Caco-2 (cell line): ENCODE data around the gene TRAF7. TPM values are rescaled to one million over a fixed set of nuclear protein-coding genes. Genes with fewer than 3 reads are reported as not detected.

Source experiments
- BruUV-seq: library from RNA; stranded (reverse); fragments of 400-500 nt; replicated peaks from 2 replicates; lab custom pipeline; 2021; lab: Mats Ljungman, UMichigan
- CTCF ChIA-PET: fragments of 300-600 bp; sonication (Branson Sonifier 250); formaldehyde crosslinking; loops from one replicate; lab custom pipeline; 2022; ENCODE audit warnings: antibody characterized with exemption; lab: Charles Lee
- POLR2A ChIA-PET: fragments of 300-600 bp; sonication (Branson Sonifier 250); formaldehyde crosslinking; loops from one replicate; lab custom pipeline; 2022; ENCODE audit warnings: antibody characterized with exemption; lab: Charles Lee
- DNase-seq, 2 experiments: peaks; one replicate each; pipeline versions ENCODE4 v3.0.0 to v3.0.0-alpha.2; 2020 to 2022
- H3K27me3 ChIP-seq: replicated peaks from 2 replicates; pipeline ENCODE4 v1.6.0; 2011; ENCODE audit warnings: low read length; ENCODE audit not compliant: control insufficient read depth, insufficient read depth
- H3K36me3 ChIP-seq: 2 replicates; pipeline ENCODE4 v1.5.1; 2011; ENCODE audit warnings: low read length; ENCODE audit not compliant: control insufficient read depth, insufficient read depth
- H3K4me1 ChIP-seq: fragments of 250-450 bp; sonication (Bioruptor Pico); 2 replicates; pipeline ENCODE4 v1.5.1; 2020; ENCODE audit warnings: mild to moderate bottlenecking
- H3K4me3 ChIP-seq: 2 replicates; pipeline ENCODE4 v1.5.1; 2011; ENCODE audit warnings: low read depth, mild to moderate bottlenecking, control low read depth, low read length
- H3K9me3 ChIP-seq: fragments of 250-450 bp; sonication (Bioruptor Pico); 2 replicates; pipeline ENCODE4 v1.5.1; 2020; ENCODE audit warnings: mild to moderate bottlenecking, moderate library complexity
- H3K27ac Mint-ChIP-seq: one replicate; pipeline ENCODE4 v1.8.0; 2022; ENCODE audit warnings: mixed read lengths; ENCODE audit not compliant: unreplicated experiment
- H3K27me3 Mint-ChIP-seq: one replicate; pipeline ENCODE4 v1.8.0; 2022; ENCODE audit warnings: mixed read lengths; ENCODE audit not compliant: insufficient read depth, unreplicated experiment
- H3K36me3 Mint-ChIP-seq: one replicate; pipeline ENCODE4 v1.8.0; 2022; ENCODE audit warnings: mild to moderate bottlenecking, mixed read lengths; ENCODE audit not compliant: insufficient read depth, unreplicated experiment
- H3K4me1 Mint-ChIP-seq: one replicate; pipeline ENCODE4 v1.8.0; 2022; ENCODE audit warnings: low read depth, mixed read lengths; ENCODE audit not compliant: unreplicated experiment
- H3K4me3 Mint-ChIP-seq: one replicate; pipeline ENCODE4 v1.8.0; 2022; ENCODE audit warnings: mild to moderate bottlenecking, moderate library complexity, mixed read lengths; ENCODE audit not compliant: unreplicated experiment
- H3K9me3 Mint-ChIP-seq: one replicate; pipeline ENCODE4 v1.8.0; 2022; ENCODE audit warnings: mixed read lengths; ENCODE audit not compliant: unreplicated experiment
- CTCF ChIP-seq, 2 experiments: fragments of 200-600 bp in 1 of 2; IDR thresholded peaks; 1 replicate in 1 of 2; 2 replicates in 1 of 2; pipeline versions ENCODE4 v1.5.1 to v1.8.0; 2011 to 2022; ENCODE audit warnings: antibody characterized with exemption in 1 of 2, control low read depth in 1 of 2, inconsistent platforms in 1 of 2, low read depth in 1 of 2, low read length in 1 of 2, mild to moderate bottlenecking in 1 of 2, moderate library complexity in 1 of 2; ENCODE audit not compliant: insufficient read depth in 1 of 2, severe bottlenecking in 1 of 2, unreplicated experiment in 1 of 2
- intact Hi-C: fragments of 100-400 bp; cut with micrococcal nuclease; formaldehyde crosslinking; loops from one replicate; pipeline ENCODE4 v1.10.0; 2022; ENCODE audit not compliant: unreplicated experiment
- total RNA-seq: library from RNA; stranded (reverse); gene quantifications from 2 replicates; pipeline ENCODE4 v1.2.3, GENCODE V29; 2022

Gene TRAF7
- total RNA-seq, 1 experiment from 2014 or later: 66.3 TPM

- intact Hi-C loops: no loop called here
- Mint-ChIP-seq H3K4me1 (no peaks in the 10 kb centered on the region), H3K27me3 (no peaks in the 10 kb centered on the region), H3K9me3 (no peaks in the 10 kb centered on the region), H3K36me3 (peaks cover 28% of the 10 kb centered on the region), H3K27ac (peak overlapping the region; percentile 75), H3K4me3 (peak overlapping the region; percentile 74)
- DNase-seq: no peak
- TF ChIP-seq CTCF (IDR thresholded peaks at IDR 0.05; ENCODE audit: insufficient read depth in 1 of 2, low read depth in 1 of 2, low read length in 1 of 2, severe bottlenecking in 1 of 2, unreplicated experiment in 1 of 2): no peak
- peak overlapping the region; percentile 17; the same call in 1 of the 2 replicates for H3K4me3 ChIP-seq
- ChIA-PET POLR2A (no interaction called here), CTCF (interaction anchor here (0.8 kb wide), 1 partner anchor 22 kb away, joined by 3 read pairs; no protein-coding TSS in a partner anchor)
- no TSS peak for BruUV-seq
- no peaks in the 10 kb centered on the region for H3K9me3 ChIP-seq
- H3K36me3 ChIP-seq: peaks cover 3% of the 10 kb centered on the region; the same call in 1 of the 2 replicates
- H3K4me1 ChIP-seq: peaks cover 22% of the 10 kb centered on the region
- no peaks in the 10 kb centered on the region for H3K27me3 ChIP-seq
Observed at GRCh38 chr16:2216330-2216729, 60.7 kb downstream of the TRAF7 start.

DNA sequence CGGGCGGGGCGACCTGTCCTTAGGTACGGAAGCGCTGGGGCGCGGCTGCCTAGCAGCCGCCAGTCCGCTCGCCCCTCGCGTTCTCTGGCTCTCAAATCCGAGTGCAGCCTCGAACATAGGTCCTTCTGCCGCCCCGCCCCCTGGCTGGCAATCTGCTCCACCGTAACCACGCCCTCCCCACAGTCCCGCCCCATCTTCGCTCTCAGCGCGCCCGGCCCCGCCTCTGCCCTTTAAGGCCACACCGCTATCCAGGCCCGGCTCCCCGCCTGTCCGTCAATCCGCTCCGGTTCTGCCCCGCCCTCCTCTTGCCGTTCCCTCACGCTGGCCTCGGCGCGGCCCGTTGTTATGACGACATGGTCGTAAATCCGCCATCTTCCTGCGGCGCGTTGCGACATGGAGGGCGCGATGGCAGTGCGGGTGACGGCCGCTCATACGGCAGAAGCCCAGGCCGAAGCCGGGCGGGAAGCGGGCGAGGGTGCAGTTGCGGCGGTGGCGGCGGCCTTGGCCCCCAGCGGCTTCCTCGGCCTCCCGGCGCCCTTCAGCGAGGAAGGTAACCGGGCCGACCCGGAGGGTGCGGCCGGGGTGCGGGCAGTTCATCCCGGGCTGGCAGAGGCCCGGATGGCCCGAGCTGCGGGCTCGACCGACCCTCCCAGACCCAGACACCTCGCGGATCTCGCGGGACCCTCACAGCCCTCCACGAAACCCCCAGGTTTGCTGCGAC, 67.8 kb downstream of the TRAF7 start, which contains the start of gene E4F1:
Gene E4F1, plus strand, starts transcription at position 371 of the 721 bp plus-strand sequence. Its CDS starts 23 bp downstream, at position 394.
- Mint-ChIP-seq H3K36me3 (peaks cover 14% of the 10 kb centered on the region), H3K4me3 (peak within 1 kb of the TSS; percentile 81), H3K27me3 (no peaks in the 10 kb centered on the region), H3K9me3 (no peaks in the 10 kb centered on the region), H3K27ac (peak within 1 kb of the TSS; percentile 64), H3K4me1 (no peaks in the 10 kb centered on the region)
- DNase-seq: peak; percentile 99
- Histone ChIP-seq H3K4me1 (peaks cover 8% of the 10 kb centered on the region), H3K27me3 (no peaks in the 10 kb centered on the region), H3K9me3 (no peaks in the 10 kb centered on the region), H3K4me3 (peak within 1 kb of the TSS; percentile 79), H3K36me3 (no peaks in the 10 kb centered on the region)
- BruUV-seq: no TSS peak
- no peak for TF ChIP-seq CTCF (IDR thresholded peaks at IDR 0.05; ENCODE audit: insufficient read depth in 1 of 2, low read depth in 1 of 2, low read length in 1 of 2, severe bottlenecking in 1 of 2, unreplicated experiment in 1 of 2)
- POLR2A ChIA-PET: interaction anchor here (0.5 to 1.1 kb wide), 3 partner anchors 9 to 50 kb away, joined by 3 to 11 read pairs (median 3); partner anchors contain the start of genes ECI1 and PGP
- intact Hi-C loops: loop anchor here (1.0 kb wide), 1 partner anchor 8 kb away; no protein-coding TSS in a partner anchor
- CTCF ChIA-PET: interaction anchor here (0.6 to 1.0 kb wide), 2 partner anchors 46 to 259 kb away, joined by 3 to 8 read pairs; partner anchors contain the start of gene RPS2

- Histone ChIP-seq H3K4me3 (peak overlapping the region; percentile 79), H3K9me3 (no peaks in the 10 kb centered on the region), H3K36me3 (no peaks in the 10 kb centered on the region; the same call in 1 of the 2 replicates), H3K27me3 (no peaks in the 10 kb centered on the region), H3K4me1 (peaks cover 8% of the 10 kb centered on the region)
- ChIA-PET POLR2A (interaction anchor here (0.5 kb wide), 1 partner anchor 49 kb away, joined by 3 read pairs; no protein-coding TSS in a partner anchor), CTCF (interaction anchor here (0.6 to 1.0 kb wide), 2 partner anchors 45 to 259 kb away, joined by 3 to 8 read pairs; partner anchors contain the start of gene RPS2)
- intact Hi-C loops: loop anchor here (1.0 kb wide), 1 partner anchor 9 kb away; no protein-coding TSS in a partner anchor
- peak; percentile 54 to 58 for DNase-seq
- BruUV-seq: TSS peak; percentile 53
- Mint-ChIP-seq H3K9me3 (no peaks in the 10 kb centered on the region), H3K27me3 (no peaks in the 10 kb centered on the region), H3K4me1 (no peaks in the 10 kb centered on the region), H3K27ac (peak overlapping the region; percentile 64), H3K36me3 (peaks cover 14% of the 10 kb centered on the region), H3K4me3 (peak overlapping the region; percentile 81)
- no peak for TF ChIP-seq CTCF (IDR thresholded peaks at IDR 0.05; ENCODE audit: insufficient read depth in 1 of 2, low read depth in 1 of 2, low read length in 1 of 2, severe bottlenecking in 1 of 2, unreplicated experiment in 1 of 2)
Observed at GRCh38 chr16:2223942-2224486, 68.4 kb downstream of the TRAF7 start.
